HG03095 (cell line): Measurements from ENCODE around the gene ZBTB17.
"Not testable (repeated sequence)": the region's sequence is repeated elsewhere in the genome, so short reads cannot be mapped to it uniquely, and the experiment has no call there.

Source experiments
- ATAC-seq: cut with Tn5 transposase; IDR thresholded peaks from one replicate; pipeline ENCODE4 v1.9.1; 2021; ENCODE audit warnings: moderate library complexity; ENCODE audit not compliant: unreplicated experiment

Gene ZBTB17

DNA sequence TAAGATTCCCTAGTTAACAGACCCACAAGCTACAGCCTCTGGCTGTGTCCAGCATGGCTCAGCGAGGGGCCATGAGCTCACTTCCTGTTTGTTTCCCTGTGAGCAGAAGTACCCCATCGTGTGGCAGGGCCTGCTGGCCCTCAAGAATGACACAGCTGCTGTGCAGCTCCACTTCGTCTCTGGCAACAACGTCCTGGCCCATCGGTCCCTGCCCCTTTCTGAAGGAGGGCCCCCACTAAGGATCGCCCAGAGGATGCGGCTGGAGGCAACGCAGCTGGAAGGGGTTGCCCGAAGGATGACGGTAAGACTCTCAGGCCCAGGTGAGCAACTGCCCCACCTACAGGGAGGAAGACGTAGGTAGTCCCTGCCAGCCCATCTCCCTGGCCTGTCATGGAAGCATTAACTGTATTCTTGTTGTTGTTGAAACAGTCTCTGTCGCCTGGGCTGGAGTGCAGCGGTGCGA lies 38.2 kb downstream of the ZBTB17 start:
- ATAC-seq: no peak

GRCh38 chr1:15937146-15937545 lies 38.8 kb downstream of the ZBTB17 start:
- no peak for ATAC-seq

- no peak for ATAC-seq
Observed at GRCh38 chr1:15936025-15936424, 39.9 kb downstream of the ZBTB17 start.

GRCh38 chr1:15935056-15935950 lies 40.6 kb downstream of the ZBTB17 start:
- no peak for ATAC-seq

DNA sequence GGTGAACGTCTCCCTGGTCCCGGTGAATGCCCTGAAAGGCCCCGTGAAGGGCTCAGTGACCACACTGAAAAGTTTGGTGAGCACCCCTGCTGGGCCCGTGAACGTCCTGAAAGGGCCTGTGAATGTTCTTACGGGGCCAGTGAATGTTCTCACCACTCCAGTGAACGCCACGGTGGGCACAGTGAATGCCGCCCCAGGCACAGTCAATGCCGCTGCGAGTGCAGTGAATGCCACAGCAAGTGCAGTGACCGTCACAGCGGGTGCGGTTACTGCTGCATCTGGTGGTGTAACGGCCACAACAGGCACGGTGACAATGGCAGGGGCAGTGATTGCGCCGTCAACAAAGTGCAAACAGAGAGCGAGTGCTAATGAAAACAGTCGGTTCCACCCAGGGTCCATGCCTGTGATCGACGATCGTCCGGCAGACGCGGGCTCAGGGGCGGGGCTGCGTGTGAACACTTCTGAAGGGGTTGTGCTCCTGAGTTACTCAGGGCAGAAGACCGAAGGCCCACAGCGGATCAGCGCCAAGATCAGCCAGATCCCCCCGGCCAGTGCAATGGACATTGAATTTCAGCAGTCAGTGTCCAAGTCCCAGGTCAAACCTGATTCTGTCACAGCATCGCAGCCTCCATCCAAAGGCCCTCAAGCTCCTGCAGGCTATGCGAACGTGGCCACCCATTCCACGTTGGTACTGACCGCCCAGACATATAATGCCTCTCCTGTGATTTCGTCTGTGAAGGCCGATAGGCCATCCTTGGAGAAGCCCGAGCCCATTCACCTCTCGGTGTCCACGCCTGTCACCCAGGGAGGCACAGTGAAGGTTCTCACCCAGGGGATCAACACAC lies 41.5 kb downstream of the ZBTB17 start:
- no peak for ATAC-seq

DNA sequence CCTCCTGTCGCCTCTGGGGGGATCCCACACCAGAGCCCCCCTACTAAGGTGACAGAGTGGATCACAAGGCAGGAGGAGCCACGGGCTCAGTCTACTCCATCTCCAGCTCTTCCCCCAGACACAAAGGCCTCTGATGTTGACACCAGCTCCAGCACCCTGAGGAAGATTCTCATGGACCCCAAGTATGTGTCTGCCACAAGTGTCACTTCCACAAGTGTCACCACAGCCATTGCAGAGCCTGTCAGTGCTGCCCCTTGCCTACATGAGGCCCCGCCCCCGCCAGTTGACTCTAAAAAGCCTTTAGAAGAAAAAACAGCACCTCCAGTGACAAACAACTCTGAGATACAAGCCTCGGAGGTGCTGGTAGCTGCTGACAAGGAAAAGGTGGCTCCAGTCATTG lies 42.2 kb downstream of the ZBTB17 start:
- ATAC-seq: no peak

DNA sequence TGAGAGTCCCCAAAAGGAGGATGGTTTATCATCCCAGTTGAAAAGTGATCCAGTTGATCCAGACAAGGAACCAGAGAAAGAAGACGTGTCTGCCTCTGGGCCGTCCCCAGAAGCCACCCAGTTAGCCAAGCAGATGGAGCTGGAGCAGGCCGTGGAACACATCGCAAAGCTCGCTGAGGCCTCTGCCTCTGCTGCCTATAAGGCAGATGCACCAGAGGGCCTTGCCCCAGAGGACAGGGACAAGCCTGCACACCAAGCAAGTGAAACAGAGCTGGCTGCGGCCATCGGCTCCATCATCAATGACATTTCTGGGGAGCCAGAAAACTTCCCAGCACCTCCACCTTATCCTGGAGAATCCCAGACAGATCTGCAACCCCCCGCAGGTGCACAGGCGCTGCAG lies 43.3 kb downstream of the ZBTB17 start:
- no peak for ATAC-seq

GRCh38 chr1:15931884-15932283 lies 44.0 kb downstream of the ZBTB17 start:
- ATAC-seq: no peak

DNA sequence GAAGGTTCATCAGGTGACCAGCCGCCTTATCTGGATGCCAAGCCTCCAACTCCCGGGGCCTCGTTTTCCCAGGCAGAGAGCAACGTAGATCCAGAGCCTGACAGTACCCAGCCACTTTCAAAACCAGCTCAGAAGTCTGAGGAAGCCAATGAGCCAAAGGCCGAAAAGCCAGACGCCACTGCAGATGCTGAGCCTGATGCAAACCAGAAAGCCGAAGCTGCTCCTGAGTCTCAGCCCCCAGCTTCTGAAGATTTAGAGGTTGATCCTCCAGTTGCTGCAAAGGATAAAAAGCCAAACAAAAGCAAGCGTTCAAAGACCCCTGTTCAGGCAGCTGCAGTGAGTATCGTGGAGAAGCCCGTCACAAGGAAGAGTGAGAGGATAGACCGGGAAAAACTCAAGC lies 44.5 kb downstream of the ZBTB17 start:
- ATAC-seq: no peak

DNA sequence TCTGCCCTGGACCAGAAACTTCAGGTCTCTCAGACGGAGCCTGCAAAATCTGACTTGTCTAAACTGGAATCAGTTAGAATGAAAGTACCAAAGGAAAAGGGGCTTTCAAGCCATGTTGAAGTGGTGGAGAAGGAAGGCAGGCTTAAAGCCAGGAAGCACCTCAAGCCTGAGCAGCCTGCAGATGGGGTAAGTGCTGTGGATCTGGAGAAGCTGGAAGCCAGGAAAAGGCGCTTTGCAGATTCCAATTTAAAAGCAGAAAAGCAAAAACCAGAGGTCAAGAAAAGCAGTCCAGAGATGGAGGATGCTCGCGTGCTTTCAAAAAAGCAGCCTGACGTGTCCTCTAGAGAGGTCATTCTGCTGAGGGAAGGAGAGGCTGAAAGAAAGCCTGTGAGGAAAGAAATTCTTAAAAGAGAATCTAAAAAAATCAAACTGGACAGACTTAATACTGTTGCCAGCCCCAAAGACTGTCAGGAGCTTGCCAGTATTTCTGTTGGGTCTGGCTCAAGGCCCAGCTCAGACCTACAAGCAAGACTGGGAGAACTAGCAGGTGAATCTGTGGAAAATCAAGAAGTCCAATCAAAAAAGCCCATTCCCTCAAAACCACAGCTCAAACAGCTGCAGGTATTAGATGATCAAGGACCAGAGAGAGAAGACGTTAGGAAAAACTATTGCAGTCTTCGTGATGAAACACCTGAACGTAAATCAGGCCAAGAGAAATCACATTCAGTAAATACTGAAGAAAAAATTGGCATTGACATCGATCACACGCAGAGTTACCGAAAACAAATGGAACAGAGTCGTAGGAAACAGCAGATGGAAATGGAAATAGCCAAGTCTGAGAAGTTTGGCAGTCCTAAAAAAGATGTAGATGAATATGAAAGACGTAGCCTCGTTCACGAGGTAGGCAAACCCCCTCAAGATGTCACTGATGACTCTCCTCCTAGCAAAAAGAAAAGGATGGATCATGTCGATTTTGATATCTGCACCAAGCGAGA lies 46.6 kb downstream of the ZBTB17 start:
- no peak for ATAC-seq

DNA sequence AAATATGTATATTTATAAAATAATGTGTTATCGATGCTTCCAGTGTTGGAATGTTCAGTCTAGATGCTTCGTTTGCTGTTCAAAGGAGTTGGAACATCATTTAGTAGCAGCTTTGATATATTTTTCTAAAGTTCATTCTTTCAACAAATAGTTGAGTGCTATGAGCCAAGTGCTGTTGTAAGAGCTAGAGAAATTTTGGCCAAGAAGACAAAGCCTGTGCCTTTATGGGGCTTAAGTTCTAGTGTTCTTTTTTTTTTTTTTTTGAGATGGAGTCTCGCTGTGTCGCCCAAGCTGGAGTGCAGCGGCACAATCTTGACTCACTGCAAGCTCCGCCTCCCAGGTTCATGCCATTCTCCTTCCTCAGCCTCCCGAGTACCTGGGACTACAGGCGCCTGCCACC lies 49.5 kb downstream of the ZBTB17 start:
- ATAC-seq: not testable (repeated sequence)

DNA sequence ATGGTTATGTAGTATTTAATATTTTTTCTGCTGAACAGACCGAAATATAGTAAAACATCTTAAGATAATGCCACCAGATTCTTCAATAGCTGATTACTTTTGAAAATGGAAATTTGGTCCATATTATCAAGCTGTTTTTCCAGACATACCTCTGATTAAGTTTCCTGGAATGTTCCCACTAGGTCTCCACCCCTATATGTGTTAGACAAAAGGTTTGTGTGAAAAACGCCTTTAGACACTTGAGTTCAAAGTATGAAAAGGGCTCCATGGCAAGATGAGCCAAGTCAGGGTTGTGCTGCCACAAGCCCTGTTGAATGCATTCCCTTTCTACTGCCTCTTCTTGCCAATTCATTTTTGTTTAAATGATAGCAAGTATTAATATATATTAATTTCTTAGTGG lies 52.7 kb downstream of the ZBTB17 start:
- ATAC-seq: no peak

DNA sequence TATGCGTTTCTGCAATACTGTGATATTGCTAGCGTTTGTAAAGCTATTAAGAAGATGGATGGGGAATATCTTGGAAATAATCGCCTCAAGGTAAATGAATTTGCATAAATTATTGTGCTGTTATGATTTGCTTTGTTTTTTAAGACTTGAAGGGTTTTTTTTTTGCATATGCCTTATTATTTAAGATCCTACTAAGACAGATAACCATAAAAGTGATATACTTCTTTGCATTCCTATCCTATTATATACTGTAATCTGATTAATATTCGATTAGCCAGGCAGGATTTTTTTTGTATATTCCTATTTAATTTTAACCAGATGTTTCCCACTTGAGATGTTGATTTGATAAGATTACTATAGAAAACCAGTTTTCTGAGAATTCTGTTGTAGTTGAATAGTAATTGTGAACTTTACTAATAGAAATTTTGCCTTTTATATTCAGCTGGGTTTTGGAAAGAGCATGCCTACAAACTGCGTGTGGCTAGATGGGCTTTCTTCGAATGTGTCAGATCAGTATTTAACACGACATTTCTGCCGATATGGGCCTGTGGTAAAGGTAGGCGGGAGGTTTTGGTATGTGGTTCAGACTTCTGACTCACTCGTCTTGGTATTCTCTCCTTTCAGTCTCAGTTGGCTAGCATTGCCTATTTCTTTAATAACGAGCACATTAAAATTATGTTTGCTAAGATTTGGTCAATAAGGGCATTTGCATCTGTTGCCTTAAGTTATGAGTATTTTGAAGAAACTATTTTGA lies 56.8 kb downstream of the ZBTB17 start:
- ATAC-seq: peak; percentile 56

GRCh38 chr1:15916916-15917315 lies 59.0 kb downstream of the ZBTB17 start:
- no peak for ATAC-seq

DNA sequence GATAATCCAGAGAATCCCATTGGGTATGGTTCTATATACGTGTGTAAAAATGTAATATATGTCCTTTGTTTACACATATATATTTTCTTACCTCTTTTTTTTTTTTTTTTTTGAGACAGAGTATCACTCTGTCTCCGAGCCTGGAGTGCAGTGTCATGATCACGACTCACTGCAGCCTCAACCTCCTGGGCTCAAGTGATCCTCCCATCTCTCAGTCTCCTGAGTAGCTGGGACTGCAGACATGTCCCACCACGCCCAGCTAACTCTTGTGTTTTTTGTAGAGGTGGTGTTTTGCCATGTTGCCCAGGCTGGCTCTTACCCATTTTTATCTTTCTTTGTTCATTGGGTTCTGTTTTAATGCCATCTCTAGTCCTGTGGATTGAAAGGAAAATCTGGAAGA lies 59.5 kb downstream of the ZBTB17 start:
- ATAC-seq: no peak

DNA sequence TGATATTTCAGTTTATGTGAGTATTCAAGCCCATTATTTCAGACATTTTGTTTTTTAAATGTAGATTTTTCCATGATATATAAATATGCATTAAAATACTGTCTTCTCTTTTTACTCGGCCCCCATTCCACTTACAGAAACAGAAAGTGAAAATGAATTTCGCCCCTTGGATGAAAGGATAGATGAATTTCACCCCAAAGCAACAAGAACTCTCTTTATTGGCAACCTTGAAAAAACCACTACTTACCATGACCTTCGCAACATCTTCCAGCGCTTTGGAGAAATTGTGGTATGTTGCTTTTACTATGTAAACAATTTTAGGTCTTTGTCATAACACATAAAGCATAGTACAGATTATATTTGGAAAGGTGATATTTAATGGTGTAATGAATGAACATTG lies 59.9 kb downstream of the ZBTB17 start:
- ATAC-seq: no peak

DNA sequence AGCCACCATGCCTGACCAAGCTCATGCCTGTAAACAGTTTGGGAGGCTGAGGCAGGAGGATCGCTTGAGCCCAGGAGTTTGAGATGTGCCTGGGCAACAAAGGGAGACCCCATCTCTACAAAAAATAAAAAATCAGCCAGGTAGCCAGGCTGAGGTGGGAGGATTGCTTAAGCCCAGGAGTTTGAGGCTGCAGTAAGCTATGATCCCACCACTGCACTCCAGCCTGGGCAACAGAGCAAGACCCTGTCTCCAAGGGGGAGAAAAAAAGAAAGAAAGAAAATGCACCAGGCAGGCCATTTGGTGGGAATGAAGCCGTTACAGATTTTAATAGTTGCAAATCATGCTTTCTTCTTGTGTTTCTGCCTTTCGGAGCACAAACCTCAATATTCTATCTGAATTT lies 62.3 kb downstream of the ZBTB17 start:
- ATAC-seq: not testable (repeated sequence)

GRCh38 chr1:15911927-15912326 lies 64.0 kb downstream of the ZBTB17 start:
- ATAC-seq: no peak

- ATAC-seq: no peak
Observed at GRCh38 chr1:15911141-15911540, 64.8 kb downstream of the ZBTB17 start.

DNA sequence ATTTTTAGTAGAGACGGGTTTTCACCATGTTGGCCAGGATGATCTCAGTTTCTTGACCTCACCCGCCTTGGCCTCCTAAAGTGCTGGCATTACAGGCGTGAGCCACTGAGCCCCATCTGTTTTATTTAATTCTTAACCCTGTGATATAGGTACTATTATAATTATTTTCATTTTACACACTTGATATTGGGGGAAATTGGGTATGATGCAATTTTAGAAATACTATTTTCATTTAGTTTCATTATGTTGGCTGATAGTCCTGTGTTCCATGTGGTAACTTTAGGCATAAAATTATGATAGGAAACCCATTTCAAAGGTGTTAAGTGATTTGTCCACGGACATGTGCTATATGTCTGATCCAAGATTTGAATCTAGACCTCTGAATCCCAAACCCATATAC lies 67.3 kb downstream of the ZBTB17 start:
- ATAC-seq: no peak
